SK-N-SH treated with all-trans-retinoic acid at 6 μM for 48 hours (cell line): Measurements from ENCODE around the gene SSR4.

Experiments
- ARNTL ChIP-seq: fragments of 450-650 bp; formaldehyde crosslinking; IDR thresholded peaks from 2 replicates; pipeline ENCODE4 v1.5.0; 2020; ENCODE audit warnings: low read depth, mild to moderate bottlenecking, moderate library complexity, borderline replicate concordance
- BACH2 ChIP-seq: fragments of 250-450 bp; sonication (Bioruptor Pico); IDR thresholded peaks from 2 replicates; pipeline ENCODE4 v1.9.0; 2021; ENCODE audit warnings: mild to moderate bottlenecking, borderline replicate concordance
- OSR1 ChIP-seq: fragments of 250-450 bp; sonication (Bioruptor Pico); IDR thresholded peaks from 2 replicates; pipeline ENCODE4 v1.8.0; 2022; ENCODE audit warnings: moderate library complexity, mild to moderate bottlenecking, inconsistent platforms
- PPARA ChIP-seq: fragments of 250-450 bp; sonication (Bioruptor Pico); IDR thresholded peaks from 2 replicates; pipeline ENCODE4 v1.5.0; 2020; ENCODE audit warnings: mild to moderate bottlenecking, borderline replicate concordance
- SNAI2 ChIP-seq: fragments of 250-450 bp; sonication (Bioruptor Pico); IDR thresholded peaks from 2 replicates; pipeline ENCODE4 v1.5.0; 2020; ENCODE audit warnings: mild to moderate bottlenecking, moderate library complexity
- ZFP3 ChIP-seq: fragments of 250-450 bp; sonication (Bioruptor Pico); IDR thresholded peaks from 2 replicates; pipeline ENCODE4 v1.5.0; 2020; ENCODE audit warnings: mild to moderate bottlenecking, moderate library complexity
- ZFP30 ChIP-seq: fragments of 450-650 bp; formaldehyde crosslinking; IDR thresholded peaks from 2 replicates; pipeline ENCODE4 v1.5.0; 2022; ENCODE audit warnings: mild to moderate bottlenecking, moderate library complexity
- TF ChIP-seq, protein P1 (sequence below): fragments of 250-450 bp; sonication (Bioruptor Pico); IDR thresholded peaks from 2 replicates; pipeline ENCODE4 v1.8.0; 2021; ENCODE audit warnings: low read depth, mild to moderate bottlenecking, moderate library complexity, borderline replicate concordance

DNA sequence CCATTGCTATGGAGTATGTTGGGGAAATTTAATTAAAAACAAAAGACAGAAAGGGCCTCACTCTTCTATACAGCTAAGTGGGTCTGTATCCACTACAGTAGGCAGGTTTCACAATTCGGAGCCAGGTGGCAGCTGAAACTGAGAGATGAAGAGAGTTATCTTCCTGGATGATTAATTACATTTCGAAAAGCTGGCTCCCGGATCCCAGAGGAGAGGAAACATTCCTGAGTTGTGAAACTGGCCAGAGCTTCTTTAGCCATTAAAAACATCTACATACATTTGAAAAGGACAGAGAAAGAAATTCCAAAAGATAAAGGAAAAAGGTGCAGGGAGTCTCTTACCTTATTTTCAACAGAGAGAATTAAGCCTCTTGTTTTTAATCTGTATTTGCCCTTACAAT is 51.4 kb downstream of the SSR4 start:
- no peak for TF ChIP-seq OSR1 (CRISPR knock-in tag)
- TF ChIP-seq ZFP30 (CRISPR knock-in tag): no peak
- TF ChIP-seq, protein P1, sequence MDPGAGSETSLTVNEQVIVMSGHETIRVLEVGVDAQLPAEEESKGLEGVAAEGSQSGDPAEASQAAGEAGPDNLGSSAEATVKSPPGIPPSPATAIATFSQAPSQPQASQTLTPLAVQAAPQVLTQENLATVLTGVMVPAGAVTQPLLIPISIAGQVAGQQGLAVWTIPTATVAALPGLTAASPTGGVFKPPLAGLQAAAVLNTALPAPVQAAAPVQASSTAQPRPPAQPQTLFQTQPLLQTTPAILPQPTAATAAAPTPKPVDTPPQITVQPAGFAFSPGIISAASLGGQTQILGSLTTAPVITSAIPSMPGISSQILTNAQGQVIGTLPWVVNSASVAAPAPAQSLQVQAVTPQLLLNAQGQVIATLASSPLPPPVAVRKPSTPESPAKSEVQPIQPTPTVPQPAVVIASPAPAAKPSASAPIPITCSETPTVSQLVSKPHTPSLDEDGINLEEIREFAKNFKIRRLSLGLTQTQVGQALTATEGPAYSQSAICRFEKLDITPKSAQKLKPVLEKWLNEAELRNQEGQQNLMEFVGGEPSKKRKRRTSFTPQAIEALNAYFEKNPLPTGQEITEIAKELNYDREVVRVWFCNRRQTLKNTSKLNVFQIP (CRISPR knock-in tag): no peak
- no peak for TF ChIP-seq PPARA (CRISPR knock-in tag)
- TF ChIP-seq ARNTL (CRISPR knock-in tag): no peak
- TF ChIP-seq SNAI2 (CRISPR knock-in tag): no peak
- TF ChIP-seq BACH2 (CRISPR knock-in tag): no peak
- TF ChIP-seq ZFP3 (CRISPR knock-in tag): no peak
